HG03520 (cell line): Measurements from ENCODE around the gene LENG8.
"Not testable (repeated sequence)": the region's sequence is repeated elsewhere in the genome, so short reads cannot be mapped to it uniquely, and the experiment has no call there.

Experiments used
- ATAC-seq: cut with Tn5 transposase; IDR thresholded peaks from one replicate; pipeline ENCODE4 v1.9.1; 2021; ENCODE audit warnings: mild to moderate bottlenecking, moderate library complexity; ENCODE audit not compliant: unreplicated experiment

The LENG8 gene

DNA sequence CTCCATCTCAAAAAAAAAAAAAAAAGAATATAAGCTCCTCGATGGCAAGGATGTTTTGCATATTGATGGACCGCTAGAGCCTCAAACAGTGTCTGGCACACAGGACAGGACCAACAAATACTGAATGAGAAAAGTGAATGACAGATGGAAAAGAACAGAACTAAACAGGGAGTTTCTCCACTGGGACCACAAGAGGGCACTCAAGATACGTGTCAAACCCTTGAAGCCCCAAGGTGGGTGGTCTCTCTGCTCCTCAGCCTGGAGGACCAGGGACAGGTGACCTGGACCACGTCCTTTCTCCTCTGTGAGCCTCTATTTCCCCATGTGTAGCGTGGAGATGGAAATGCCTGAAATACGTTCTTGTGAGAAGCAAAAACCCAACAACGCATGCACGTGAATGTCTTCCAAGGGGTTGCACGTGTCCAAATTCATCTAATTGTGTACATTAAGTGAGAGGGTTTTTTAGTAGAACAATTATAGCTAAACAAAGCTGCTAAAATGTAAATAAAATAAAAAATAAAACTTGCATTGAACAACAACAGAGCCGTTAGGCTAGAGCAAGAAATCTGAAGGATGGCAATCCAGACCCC lies 29.8 kb downstream of the LENG8 start:
- no peak for ATAC-seq

DNA sequence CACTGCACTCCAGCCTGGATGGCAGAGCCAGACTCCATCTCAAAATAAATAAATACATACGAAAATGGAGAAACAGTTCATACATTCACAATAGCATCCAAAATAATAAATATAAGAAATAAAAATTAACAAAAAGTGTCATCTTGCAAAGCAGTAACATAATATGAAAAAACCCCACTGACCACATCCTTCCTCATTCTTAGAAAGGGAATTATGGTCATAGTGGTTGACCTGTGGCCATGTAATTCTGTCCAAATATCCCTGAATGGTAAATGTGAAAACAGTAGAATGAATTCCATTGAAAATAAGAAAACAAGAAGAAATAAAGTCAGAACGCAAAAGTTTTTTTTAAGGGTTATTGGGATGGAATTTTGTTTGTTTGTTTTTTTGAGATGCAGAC lies 31.1 kb downstream of the LENG8 start:
- no peak for ATAC-seq

DNA sequence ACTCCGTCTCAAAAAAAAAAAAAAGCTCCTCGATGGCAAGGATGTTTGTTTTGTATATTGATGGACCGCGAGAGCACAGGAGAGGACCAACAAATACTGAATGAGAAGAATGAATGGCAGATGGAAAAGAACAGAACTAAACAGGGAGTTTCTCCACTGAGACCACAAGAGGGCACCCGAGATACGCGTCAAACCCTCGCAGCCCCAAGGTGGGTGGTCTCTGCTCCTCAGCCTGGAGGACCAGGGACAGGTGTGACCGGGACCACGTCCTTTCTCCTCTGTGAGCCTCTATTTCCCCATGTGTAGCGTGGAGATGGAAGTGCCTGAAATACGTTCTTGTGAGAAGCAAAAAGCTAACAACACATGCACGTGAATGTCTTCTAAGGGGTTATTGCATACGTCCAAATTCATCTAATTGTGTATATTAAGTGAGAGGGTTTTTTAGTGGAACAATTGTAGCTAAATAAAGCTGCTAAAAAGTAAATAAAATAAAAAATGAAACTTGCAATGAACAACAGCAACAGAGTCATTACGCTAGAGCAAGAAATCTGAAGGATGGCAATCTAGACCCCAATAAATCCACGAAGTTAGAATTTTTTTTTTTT lies 32.4 kb downstream of the LENG8 start:
- ATAC-seq, result no peak

DNA sequence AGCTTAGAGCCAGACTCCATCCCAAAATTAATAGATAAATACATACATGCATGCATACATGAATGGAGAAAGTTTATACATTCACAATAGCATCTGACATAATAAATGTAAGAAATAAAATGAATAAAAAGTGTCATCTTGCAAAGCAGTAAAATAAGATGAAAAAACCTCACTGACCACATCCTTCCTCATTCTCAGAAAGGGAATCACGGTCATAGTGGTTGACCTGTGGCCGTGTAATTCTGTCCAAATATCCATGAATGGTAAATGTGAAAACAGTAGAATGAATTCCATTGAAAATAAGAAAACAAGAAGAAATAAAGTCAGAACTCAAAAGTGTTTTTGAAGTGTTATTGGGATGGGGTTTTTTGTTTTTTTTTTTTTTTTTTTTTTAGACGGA lies 33.9 kb downstream of the LENG8 start:
- no peak for ATAC-seq

DNA sequence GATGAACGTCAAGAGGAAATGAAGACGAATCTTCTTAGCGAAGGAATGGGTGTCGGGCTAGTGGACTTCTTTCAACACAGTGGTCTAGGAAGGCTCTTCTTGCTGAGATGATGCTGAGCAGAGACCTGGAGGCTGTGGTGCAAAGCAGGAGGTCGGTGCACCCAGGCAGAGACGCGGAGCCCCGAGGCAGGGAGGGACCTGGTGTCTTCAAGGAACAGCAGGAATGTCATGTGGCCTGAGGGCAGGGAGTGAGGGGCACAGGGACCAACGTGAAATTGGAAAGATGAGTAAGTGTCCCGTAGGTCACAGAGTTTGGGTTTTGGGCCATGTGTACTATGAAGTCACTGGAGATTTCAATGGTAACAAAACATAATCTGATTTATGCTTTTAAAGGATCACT lies 35.5 kb downstream of the LENG8 start:
- ATAC-seq, result no peak

DNA sequence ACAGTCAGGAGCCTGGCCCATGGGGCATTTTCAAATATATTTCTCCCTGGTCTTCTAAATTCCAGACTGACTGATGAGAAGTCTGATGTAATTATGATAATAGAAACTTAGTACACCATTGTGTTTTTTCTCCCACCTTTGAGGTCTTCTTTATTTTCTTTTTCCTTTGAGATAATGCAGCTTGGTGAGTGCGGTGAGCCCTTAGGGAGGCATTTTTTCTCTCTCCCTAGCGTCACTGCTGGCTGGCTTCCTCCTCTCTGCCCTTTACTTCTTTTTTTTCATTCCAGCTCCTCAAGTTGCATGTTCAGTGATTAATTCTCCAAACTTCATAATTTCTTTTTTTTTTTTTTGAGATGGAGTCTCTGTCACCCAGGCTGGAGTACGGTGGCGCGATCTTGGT lies 36.9 kb downstream of the LENG8 start:
- ATAC-seq, result no peak

DNA sequence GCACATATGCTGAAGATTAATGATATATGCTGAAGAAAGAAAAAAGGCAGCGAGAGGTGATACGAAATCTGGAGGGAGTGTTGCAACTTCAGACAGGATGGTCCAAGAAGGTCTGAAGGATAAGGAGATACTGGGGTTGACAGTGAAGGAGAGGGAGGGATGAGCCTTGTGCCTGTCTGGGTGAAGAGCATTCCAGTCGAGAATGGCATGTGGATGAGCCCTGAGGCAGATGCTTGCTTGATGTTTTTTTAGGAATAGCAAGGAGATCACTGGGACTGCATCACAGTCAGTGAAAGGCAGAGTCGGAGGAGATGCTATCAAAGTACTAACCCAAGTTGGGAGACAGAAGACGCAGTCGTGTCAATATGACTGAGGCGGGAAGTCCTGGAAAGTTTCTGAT lies 40.3 kb downstream of the LENG8 start:
- ATAC-seq, result no peak

DNA sequence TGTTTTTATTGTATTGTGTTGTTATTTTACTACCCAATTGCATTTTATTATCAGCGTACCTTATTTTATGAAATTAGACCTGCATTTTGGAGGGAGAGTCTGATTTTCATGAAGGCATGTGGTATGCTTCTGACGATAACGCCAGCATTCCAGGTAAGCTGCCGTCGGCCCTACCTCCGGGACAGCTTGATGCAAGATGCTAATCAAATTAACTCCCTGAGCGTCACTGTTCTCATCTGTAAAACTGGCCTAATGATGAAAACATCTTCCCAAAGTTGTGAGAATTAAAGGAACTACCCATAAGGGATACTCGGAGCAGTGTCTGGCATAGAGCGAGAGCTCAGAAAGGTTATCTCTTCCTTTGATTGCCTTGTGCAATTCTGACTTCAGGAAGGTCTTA lies 40.8 kb downstream of the LENG8 start:
- no peak for ATAC-seq

DNA sequence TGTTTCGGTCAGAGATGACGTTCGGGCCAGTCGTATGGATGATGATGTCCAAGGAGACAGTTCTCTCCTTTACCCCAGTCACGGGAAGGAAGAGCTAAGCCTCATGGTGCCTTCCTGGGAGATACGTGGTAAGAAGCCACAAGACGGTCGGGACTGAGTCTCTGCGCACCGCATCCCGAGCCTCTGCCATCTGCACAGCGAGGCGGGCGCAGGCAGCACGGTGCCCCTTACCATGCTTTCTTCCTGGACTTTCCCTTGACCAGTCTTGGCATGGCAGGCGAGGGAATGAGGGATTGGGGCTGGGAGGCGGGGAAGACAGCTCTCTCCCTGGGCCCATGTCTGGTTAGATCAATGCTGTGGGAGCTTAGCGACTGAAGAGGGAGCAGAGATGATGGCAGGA lies 43.6 kb downstream of the LENG8 start:
- no peak for ATAC-seq

DNA sequence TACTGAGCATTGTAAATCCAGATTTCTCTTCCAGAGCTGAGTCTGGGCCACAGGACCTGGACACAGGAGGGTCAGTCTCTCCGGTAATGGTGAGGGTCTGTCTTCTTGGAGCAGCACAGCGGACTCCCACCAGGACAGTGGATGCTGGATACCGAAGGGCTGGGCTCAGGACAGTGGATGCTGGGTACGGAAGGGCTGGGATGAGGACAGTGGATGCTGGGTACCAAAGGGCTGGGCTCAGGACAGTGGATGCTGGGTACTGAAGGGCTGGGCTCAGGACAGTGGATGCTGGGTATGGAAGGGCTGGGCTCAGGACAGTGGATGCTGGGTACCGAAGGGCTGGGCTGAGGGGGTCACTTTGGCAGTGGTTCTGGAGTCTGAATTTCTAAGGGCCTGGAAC lies 44.1 kb downstream of the LENG8 start:
- ATAC-seq, result not testable (repeated sequence)

DNA sequence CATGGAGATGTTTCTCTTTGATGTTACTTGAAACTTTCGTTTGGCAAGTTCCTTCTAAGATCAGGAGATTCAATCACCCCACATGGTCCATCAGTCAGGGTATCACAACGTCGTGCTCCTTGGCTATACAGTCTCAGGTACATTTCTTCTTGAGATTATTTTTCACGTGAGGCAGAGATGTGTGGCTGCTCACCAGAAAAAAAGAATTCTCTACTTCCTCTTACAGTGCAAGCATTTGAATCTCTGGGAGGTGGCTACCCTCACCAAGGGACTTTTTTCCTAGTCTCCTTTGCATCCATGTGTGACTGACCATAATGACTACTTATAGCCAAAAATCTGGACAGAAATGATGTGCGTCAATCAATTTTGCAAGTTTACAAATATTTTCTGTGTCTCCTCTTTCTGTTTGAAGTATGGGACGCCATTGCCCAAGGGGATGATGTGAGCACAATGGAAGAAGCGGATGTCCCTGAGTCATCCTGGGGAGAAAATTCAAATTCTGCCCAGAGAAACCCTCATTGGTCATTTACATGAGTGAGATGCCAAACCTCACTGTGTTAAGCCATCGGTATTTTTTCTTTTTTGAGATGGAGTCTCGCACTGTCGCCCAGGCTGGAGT lies 45.1 kb downstream of the LENG8 start:
- ATAC-seq, result no peak

DNA sequence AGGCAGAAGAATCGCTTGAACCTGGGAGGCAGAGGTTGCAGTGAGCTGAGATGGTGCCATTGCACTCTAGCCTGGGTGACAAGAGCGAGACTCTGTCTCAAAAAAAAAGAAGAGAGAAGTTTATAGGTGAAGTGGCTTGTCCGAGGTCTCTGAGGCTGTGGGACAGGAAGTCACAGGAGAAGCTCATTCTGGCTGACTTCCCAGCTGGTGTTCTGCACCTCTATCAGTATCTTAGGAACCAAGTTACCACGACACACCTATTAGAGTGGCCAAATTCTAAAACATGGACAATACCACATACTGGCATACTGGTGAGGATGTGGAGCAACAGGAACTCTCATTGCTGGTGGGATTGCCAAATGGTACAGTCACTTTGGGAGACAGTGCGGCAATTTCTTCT lies 46.3 kb downstream of the LENG8 start:
- ATAC-seq, result not testable (repeated sequence)

DNA sequence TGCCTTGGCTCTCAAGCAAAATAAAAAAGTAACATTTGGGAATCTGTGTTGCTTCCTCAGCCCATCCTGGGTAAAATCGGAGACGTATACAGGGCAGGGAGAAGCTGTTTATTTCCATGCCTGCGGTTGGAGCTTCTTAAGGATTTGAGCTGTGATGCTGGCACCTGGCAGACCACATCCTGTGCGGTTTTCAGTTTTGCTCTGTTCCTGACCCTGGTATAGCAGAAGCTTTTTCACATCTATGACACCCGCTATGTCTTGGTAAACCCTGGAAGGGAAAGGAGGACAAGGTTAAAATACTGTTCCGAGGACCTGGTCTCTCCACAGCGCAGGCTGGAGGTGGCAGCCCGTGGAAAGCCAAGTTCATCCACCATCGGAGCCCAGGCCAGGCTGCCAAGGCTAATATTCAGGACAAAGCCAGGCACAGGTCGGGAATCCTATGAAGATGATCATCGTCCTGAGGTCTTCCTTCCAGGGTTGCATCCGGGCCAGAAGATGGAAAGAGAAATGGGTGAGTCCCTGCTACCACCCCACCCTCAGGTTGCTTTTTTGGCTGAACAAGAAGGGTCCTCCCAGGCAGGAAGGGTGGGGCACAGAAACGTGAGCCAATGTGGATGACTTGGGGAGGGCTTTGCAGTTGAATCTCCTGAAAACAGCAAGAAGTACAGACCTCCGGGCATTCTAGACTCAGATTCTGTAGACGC lies 48.9 kb downstream of the LENG8 start:
- ATAC-seq, result not testable (repeated sequence)

DNA sequence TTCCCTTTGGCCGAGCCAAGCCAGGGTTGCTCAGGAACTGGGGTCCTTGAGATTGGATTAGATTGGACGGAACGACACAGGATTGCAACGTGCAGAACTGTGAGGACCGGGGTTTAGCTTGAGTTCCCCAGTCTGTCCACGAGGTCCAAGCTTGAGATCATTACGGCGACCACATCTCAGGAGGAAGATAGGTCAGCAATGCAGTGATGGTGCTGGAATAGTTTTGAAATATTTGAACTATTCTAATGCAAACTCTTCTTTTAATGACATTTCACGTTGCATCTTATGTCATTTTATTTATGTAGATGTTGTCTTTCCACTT lies 49.4 kb downstream of the LENG8 start:
- ATAC-seq, result not testable (repeated sequence)

DNA sequence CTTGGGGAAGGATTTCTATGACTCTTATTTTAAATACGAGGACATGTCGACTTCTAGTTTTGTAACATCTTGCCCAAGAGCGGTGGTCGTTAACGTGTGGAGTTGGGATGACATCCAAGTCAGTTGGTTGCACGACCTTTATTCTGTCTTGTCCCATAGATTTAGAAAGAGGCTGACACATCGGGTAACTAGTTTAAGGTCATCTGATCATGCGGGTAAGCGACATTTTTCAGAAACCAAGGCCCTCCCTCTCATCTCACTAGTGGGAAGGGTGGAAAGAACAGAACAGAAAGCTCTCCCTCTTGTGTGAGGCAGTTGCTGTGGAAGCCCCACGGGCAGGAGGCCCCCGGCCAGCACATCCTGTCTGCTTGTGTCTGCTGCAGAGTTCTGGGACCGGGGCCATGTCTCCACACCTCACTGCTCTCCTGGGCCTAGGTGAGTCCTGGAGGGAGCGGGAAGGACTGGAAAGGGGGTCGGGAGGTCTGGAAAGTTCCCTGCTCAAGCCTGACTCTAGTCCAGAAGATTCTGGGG lies 53.6 kb downstream of the LENG8 start, which contains the start of gene LAIR2:
Gene LAIR2, plus strand, starts transcription at position 314 of the 531 bp plus-strand sequence. Its CDS starts 88 bp downstream, at position 402.
- no peak for ATAC-seq

DNA sequence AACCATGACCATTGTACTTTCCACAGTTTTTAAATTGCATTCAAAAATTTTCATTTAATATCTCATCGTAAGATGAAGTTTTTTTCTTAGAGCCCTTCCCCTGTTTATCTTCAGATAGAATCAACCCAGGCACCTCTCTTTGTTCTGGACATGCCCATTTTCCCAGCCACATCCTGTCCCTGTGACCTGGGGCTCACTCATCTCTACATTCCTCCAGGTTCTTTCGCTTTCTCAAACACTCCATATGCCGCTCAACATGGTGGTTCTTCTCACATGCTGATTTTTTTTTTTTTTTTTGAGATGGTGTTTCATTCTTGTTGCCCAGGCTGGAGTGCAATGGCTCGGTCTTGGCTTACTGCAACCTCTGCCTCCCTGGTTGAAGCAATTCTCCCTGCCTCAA lies 56.5 kb downstream of the LENG8 start:
- ATAC-seq, result not testable (repeated sequence)

DNA sequence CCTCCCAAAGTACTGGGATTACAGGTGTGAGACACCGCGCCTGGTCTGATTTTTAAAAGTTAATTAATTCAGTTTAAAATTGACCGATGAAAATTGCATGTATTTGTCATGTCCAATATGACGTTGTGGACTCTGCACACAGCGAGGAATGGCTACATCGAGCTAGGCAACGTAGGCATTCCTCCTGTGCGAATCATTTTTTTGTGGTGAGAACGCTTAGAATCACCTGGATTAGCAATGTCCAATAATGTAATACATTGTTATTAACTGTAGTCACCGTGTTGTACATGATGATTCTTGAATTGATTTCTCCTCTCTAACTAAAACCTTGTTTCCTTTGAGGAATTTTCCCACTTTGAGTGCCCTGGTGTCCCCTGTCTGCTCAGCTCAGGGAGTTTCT lies 57.1 kb downstream of the LENG8 start:
- no peak for ATAC-seq

DNA sequence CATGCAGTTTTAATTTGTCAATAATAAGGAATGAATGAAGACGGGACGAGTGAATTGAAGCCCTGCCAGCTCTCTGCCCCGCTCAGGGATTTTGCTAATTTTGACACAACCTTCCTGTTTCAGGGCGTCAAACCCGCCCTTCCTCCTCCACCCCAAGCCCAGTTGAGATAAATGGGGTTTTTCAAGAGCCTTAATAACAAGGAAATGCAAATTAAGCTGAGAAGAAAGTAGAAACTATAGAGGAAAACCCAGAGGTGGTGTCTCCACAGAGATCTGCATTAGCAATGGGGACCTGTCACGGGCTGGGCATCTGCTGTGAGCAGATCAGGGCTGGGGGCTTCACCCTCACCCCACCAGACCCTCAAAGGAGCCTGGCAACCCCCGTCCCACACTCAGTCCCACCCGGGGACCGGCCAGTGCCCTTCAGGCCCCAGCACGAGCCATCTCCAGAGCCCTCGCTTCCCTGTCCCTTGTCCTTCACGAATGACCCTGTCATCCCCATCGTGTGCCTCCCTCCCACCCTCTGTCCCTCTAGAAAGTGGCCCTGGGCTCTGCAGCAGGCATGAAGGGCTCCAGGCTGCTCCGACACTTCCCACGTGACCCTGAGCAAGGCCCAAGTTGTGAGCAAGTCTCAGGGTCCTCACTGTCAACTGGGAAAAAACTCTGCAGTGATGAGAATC lies 58.2 kb downstream of the LENG8 start:
- not testable (repeated sequence) for ATAC-seq

DNA sequence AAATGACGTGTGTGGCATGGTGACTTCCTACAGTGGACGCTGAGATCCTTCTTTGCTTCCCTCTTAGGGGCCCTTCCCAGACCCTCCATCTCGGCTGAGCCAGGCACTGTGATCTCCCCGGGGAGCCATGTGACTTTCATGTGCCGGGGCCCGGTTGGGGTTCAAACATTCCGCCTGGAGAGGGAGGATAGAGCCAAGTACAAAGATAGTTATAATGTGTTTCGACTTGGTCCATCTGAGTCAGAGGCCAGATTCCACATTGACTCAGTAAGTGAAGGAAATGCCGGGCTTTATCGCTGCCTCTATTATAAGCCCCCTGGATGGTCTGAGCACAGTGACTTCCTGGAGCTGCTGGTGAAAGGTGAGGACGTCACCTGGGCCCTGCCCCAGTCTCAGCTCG lies 58.8 kb downstream of the LENG8 start:
- no peak for ATAC-seq

DNA sequence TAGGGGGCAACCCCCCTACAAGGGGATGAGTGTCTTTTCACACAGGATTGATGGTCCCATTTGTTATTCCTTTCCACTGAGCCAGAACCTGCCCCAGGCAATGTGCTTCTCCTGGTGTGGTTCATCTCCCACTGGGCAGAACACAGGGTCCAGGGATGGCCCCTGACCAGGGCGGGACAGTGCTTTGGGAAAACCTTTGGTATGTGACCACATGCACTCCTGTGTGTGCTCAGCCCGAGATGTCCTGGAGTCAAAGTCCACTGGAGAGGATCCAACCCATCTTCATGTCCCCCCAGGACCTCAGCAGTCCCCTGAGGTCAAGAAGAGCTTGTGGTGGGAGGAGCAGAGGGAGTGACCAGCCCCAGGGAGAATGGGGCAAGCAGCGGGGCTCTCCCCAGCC lies 59.5 kb downstream of the LENG8 start:
- ATAC-seq, result not testable (repeated sequence)
